Upper lobe of left lung (tissue), 6 donors: ENCODE measurements around the gene CALN1. TPM values are rescaled to one million over a fixed set of nuclear protein-coding genes. Genes with fewer than 3 reads are reported as not detected.

Experiments used
- ATAC-seq, 2 donors: fragments of 200-7000 bp; cut with Tn5 transposase; one replicate each; pipeline ENCODE4 v1.9.1; 2022; ENCODE audit warnings: mild to moderate bottlenecking in 2 of 2, moderate library complexity in 2 of 2; ENCODE audit not compliant: low FRiP score in 2 of 2
- DNase-seq, 2 donors: peaks; one replicate each; pipeline ENCODE4 v3.0.0-alpha.2; 2019 to 2020
- H3K27ac ChIP-seq, 4 donors: fragments of 200-600 bp; sonication (generic); one replicate each; pipeline ENCODE4 v1.5.1; 2016 to 2019
- H3K27me3 ChIP-seq, 4 donors: fragments of 200-600 bp; sonication (generic); one replicate each; pipeline ENCODE4 v1.5.1; 2017 to 2019
- H3K36me3 ChIP-seq, 4 donors: fragments of 200-600 bp; sonication (generic); one replicate each; pipeline ENCODE4 v1.5.1; 2016 to 2019
- H3K4me1 ChIP-seq, 4 donors: fragments of 200-600 bp; sonication (generic); one replicate each; pipeline ENCODE4 v1.5.1; 2018 to 2019
- H3K4me3 ChIP-seq, 4 donors: fragments of 200-600 bp; sonication (generic); one replicate each; pipeline ENCODE4 v1.5.1; 2017 to 2019; ENCODE audit warnings: mild to moderate bottlenecking in 2 of 4, moderate library complexity in 1 of 4
- H3K9me3 ChIP-seq, 4 donors: fragments of 200-600 bp; sonication (generic); one replicate each; pipeline ENCODE4 v1.5.1; 2018 to 2019
- EP300 ChIP-seq, 4 donors: sonication (generic); formaldehyde crosslinking; IDR thresholded peaks; one replicate each; pipeline ENCODE4 v1.5.1; 2017; ENCODE audit warnings: antibody characterized with exemption in 4 of 4, control low read depth in 2 of 4
- POLR2A ChIP-seq, 4 donors: fragments of 450-650 bp; IDR thresholded peaks; one replicate each; pipeline ENCODE4 v1.5.1; 2016 to 2017; ENCODE audit warnings: antibody characterized with exemption in 4 of 4, mild to moderate bottlenecking in 2 of 4
- POLR2AphosphoS5 ChIP-seq, 2 donors: sonication (generic); formaldehyde crosslinking; IDR thresholded peaks; one replicate each; pipeline ENCODE4 v1.5.1; 2017; ENCODE audit warnings: antibody characterized with exemption in 2 of 2
- WGBS, 2 donors: methylation state at CpG; one replicate each; pipeline ENCODE4 v1.1.5; 2017 to 2018; 5-methylcytosine and 5-hydroxymethylcytosine counted together
- total RNA-seq, 6 donors: library from RNA; depleted of rRNA in 4 of 6; stranded (reverse); fragments of >200 nt in 4 of 6; gene quantifications; one replicate each; pipeline versions ENCODE4 v1.1.0 to v1.2.1, GENCODE V29; 2016 to 2021
- TF ChIP-seq, protein P1 (sequence below), 6 experiments: fragments of 450-650 bp in 4 of 6; fragments of 200-600 bp in 2 of 6; sonication (generic) in 2 of 6; IDR thresholded peaks; one replicate each; pipeline ENCODE4 v1.5.1; 2016 to 2019; ENCODE audit warnings: antibody characterized with exemption in 6 of 6
- donor health status: DM: no; HTN: no; CAD: no; lungs with moderate emphysema.
- donor health status: DM: no; HTN: yes; CAD: no; lungs with severe emphysema.

The CALN1 gene
- total RNA-seq, 6 donors from 2014 or later: 0.24 to 0.46 TPM; not detected in 4

DNA sequence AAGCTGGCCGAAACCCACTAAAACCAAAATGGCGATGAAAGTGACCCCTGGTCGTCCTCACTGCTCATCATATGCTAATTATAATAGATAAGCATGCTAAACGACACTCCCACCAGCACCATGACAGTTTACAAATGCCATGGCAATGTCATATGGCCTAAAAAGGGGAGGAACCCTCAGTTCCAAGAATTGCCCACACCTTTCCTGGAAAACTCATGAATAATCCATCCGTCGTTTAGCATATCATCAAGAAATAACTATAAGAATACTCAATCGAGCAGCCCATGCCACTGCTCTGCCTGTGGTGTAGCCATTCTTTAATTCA, 422.0 kb downstream of the CALN1 start:
- 83 to 85% methylated on average over 7 of the region's 7 CpGs for WGBS, 2 donors

DNA sequence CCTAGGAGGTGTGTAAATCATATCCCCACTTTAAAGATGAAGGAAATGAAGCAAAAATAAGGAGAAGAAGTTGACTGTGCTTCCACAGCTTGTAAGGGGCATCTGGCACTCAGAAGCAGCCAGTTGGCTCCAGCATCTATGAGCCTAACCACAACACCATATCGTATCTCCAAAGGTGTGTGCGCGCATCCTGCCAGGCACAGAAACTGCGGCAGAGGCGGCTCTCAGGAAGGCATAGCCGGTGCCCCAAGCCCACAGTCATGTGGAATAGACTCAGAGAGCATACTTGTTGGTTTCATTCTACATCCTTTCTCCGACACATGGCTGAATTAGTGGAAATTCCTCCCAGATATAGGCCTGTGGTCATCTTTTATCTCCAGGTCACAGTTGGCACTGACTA, 423.9 kb downstream of the CALN1 start:
- no peaks in the 10 kb centered on the region for H3K36me3 ChIP-seq
- no peak overlapping the region for H3K27ac ChIP-seq
- H3K4me3 ChIP-seq: no peak overlapping the region
- H3K27me3 ChIP-seq: no peaks in the 10 kb centered on the region
- ATAC-seq: no peak
- WGBS, 2 donors: 80 to 83% methylated on average over 7 of the region's 7 CpGs
- no peaks in the 10 kb centered on the region for H3K9me3 ChIP-seq
- no peaks in the 10 kb centered on the region for H3K4me1 ChIP-seq
- no peak for DNase-seq
- no peak for TF ChIP-seq EP300 (IDR thresholded peaks at IDR 0.05)
- no peak for TF ChIP-seq POLR2A (IDR thresholded peaks at IDR 0.05)
- TF ChIP-seq POLR2AphosphoS5 (IDR thresholded peaks at IDR 0.05): no peak
- TF ChIP-seq, protein P1, sequence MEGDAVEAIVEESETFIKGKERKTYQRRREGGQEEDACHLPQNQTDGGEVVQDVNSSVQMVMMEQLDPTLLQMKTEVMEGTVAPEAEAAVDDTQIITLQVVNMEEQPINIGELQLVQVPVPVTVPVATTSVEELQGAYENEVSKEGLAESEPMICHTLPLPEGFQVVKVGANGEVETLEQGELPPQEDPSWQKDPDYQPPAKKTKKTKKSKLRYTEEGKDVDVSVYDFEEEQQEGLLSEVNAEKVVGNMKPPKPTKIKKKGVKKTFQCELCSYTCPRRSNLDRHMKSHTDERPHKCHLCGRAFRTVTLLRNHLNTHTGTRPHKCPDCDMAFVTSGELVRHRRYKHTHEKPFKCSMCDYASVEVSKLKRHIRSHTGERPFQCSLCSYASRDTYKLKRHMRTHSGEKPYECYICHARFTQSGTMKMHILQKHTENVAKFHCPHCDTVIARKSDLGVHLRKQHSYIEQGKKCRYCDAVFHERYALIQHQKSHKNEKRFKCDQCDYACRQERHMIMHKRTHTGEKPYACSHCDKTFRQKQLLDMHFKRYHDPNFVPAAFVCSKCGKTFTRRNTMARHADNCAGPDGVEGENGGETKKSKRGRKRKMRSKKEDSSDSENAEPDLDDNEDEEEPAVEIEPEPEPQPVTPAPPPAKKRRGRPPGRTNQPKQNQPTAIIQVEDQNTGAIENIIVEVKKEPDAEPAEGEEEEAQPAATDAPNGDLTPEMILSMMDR (IDR thresholded peaks at IDR 0.05): no peak

More for the DNA sequence above, 422.0 kb downstream of the CALN1 start:
- Histone ChIP-seq H3K4me1 (no peaks in the 10 kb centered on the region), H3K36me3 (no peaks in the 10 kb centered on the region), H3K4me3 (no peak overlapping the region), H3K9me3 (no peaks in the 10 kb centered on the region), H3K27ac (no peak overlapping the region), H3K27me3 (no peaks in the 10 kb centered on the region)
- TF ChIP-seq POLR2A (IDR thresholded peaks at IDR 0.05) (no peak), POLR2AphosphoS5 (IDR thresholded peaks at IDR 0.05) (no peak), EP300 (IDR thresholded peaks at IDR 0.05) (no peak)
- TF ChIP-seq, protein P1 (IDR thresholded peaks at IDR 0.05): no peak
- no peak for ATAC-seq
- DNase-seq: no peak

DNA sequence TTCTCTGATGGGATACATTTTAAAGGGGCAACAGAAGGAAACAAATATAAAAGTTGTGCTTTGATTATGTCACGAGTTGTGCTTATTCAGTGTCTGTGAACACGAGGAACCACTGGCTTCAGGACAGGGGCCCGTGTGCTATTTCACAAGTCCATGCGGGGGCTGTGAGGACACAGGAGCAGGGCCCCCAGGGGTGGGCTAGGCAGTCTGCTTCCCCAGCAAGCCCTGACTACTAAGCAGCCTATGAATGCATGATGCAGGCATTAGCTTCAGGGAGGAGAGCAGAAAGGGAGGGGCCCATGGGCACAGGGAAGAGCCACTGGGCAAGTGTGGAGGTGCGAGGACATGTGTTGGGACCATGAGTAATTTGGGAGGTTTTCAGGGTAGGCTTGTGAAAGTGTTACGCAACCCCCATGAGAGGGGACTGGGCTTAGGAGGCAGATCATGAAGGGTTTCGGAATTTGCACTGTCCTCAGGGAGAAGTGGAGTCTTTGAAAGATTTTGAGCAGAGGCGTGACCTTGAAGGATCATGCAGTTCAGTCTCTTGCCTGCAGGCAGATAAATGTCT, 424.9 kb downstream of the CALN1 start:
- H3K27me3 ChIP-seq: no peaks in the 10 kb centered on the region
- H3K4me3 ChIP-seq: no peak overlapping the region
- no peak overlapping the region for H3K27ac ChIP-seq
- no peak for ATAC-seq
- no peaks in the 10 kb centered on the region for H3K4me1 ChIP-seq
- H3K9me3 ChIP-seq: no peaks in the 10 kb centered on the region
- TF ChIP-seq POLR2AphosphoS5 (IDR thresholded peaks at IDR 0.05): no peak
- TF ChIP-seq POLR2A (IDR thresholded peaks at IDR 0.05): no peak
- TF ChIP-seq EP300 (IDR thresholded peaks at IDR 0.05): no peak
- TF ChIP-seq, protein P1 (IDR thresholded peaks at IDR 0.05): no peak
- 71 to 79% methylated on average over 8 of the region's 8 CpGs for WGBS, 2 donors
- DNase-seq: no peak
- no peaks in the 10 kb centered on the region for H3K36me3 ChIP-seq

DNA sequence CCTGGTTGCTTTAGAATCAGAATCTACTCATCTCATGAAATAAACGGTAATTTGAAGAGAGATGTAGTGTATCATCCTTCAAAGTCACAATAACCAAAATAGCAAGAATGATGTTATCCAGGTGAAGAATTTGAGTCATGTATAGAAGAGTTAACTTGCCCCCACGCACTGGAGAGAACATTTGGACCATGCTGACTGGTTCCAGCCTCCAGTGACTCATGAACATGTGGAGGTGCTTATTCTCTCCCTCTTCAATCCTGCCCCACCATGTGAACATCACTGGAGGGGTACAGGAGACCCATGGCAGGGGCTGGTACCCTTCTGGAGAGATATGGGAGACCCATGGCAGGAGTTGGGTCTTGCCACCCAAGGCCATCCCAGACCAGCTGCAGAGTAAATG, 427.8 kb downstream of the CALN1 start:
- no peak overlapping the region for H3K4me3 ChIP-seq
- H3K36me3 ChIP-seq: no peaks in the 10 kb centered on the region
- TF ChIP-seq POLR2A (IDR thresholded peaks at IDR 0.05) (no peak), EP300 (IDR thresholded peaks at IDR 0.05) (no peak), POLR2AphosphoS5 (IDR thresholded peaks at IDR 0.05) (no peak)
- TF ChIP-seq, protein P1 (IDR thresholded peaks at IDR 0.05): no peak
- 71 to 88% methylated on average over 2 of the region's 2 CpGs for WGBS, 2 donors
- H3K27ac ChIP-seq: no peak overlapping the region
- H3K4me1 ChIP-seq: no peaks in the 10 kb centered on the region
- H3K9me3 ChIP-seq: no peaks in the 10 kb centered on the region
- ATAC-seq: no peak
- no peak for DNase-seq
- H3K27me3 ChIP-seq: no peaks in the 10 kb centered on the region

DNA sequence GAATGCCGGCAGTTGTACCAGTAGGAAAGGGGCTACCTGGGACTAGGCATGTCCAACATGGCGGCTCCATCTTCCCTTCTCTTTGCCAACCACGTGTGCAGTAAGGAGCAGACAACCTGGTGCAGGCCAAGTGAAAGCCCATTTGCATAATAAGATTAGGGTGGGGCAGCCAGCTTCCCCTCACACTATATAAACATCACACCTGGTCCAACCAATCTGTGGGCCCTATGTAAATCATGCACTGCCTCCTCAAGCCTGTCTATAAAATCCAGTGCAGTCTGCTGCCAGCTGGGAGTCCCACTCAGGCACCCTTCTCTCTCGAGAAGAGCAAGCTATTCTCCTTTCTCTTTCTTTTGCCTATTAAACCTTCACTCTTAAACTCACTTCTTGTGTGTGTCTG, 429.3 kb downstream of the CALN1 start:
- WGBS, 2 donors: 61 to 73% methylated on average over 4 of the region's 4 CpGs
- TF ChIP-seq EP300 (IDR thresholded peaks at IDR 0.05) (no peak), POLR2AphosphoS5 (IDR thresholded peaks at IDR 0.05) (no peak), POLR2A (IDR thresholded peaks at IDR 0.05) (no peak)
- TF ChIP-seq, protein P1 (IDR thresholded peaks at IDR 0.05): no peak
- ATAC-seq: no peak

More for the DNA sequence above, 429.3 kb downstream of the CALN1 start:
- Histone ChIP-seq H3K4me1 (no peaks in the 10 kb centered on the region), H3K36me3 (no peaks in the 10 kb centered on the region), H3K27ac (no peak overlapping the region), H3K4me3 (no peak overlapping the region), H3K27me3 (no peaks in the 10 kb centered on the region), H3K9me3 (no peaks in the 10 kb centered on the region)
- DNase-seq: no peak
